ENCODE data around the gene G3BP2.
"Not testable (repeated sequence)": the region's sequence is repeated elsewhere in the genome, so short reads cannot be mapped to it uniquely, and the experiment has no call there.

Gene G3BP2

DNA sequence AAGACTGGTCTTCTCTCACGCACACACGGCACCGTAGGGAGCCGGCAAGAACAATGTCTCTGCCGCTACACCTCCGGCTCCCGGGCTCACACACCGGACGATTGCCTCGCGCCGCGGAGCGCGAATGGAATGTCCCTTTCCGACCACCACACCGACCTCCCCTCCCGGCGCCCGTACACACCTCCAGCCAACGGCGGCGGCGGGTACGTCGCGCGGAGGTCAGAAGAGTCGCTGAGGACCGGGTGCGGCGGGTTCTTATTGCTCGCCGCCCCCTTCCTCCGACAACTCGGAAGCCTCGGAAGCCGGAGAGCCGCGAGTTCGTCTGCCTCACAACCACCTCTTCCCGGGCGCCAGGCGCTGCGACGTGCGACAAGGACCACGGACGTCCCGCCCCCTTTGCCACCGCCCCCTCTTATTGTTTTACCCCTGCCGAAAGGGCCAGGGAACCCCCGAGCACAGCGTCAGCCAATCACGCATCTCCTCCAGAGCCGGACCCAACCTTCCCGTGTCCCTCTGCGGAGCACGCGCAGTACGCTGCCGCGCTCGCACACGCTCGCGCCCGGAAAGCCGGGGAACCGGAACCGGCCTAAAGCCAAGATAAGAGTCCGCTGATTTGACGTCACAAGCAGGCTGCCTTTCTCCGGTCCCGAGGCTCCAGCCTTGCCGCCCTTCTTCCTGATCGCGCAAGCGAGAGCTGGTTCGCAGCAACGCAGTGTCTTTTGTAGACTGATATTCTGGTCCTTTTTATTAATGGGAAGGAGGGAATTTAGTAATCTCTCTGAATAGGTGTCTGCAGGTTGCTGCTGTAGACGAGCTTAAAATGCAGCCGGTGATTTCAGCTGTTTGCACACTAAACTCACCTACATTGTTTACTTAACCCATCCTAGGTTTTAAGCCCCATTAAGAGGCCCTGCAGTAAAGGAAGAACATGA lies at the start of gene G3BP2:
Gene G3BP2, minus strand, starts transcription at position 385 of the 932 bp plus-strand sequence. CDS start 11,386 bp downstream, outside the sequence.
- TF ChIP-seq, protein P1, sequence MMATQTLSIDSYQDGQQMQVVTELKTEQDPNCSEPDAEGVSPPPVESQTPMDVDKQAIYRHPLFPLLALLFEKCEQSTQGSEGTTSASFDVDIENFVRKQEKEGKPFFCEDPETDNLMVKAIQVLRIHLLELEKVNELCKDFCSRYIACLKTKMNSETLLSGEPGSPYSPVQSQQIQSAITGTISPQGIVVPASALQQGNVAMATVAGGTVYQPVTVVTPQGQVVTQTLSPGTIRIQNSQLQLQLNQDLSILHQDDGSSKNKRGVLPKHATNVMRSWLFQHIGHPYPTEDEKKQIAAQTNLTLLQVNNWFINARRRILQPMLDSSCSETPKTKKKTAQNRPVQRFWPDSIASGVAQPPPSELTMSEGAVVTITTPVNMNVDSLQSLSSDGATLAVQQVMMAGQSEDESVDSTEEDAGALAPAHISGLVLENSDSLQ (IDR thresholded peaks at IDR 0.05) = no peak; the same call in 1 of the 2 replicates
- TF ChIP-seq SUZ12 (IDR thresholded peaks at IDR 0.05) (no peak), HDGF (IDR thresholded peaks at IDR 0.05; ENCODE audit: borderline replicate concordance) (no peak), FOXK2 (IDR thresholded peaks at IDR 0.05) (no peak), L3MBTL2 (conservative IDR thresholded peaks at IDR 0.05) (peak; percentile 92)
- ChIA-PET CTCF (interaction anchor here (0.6 kb wide), 1 partner anchor 9 kb away, joined by 3 read pairs; no protein-coding TSS in a partner anchor), POLR2A (interaction anchor here (1.6 to 4.8 kb wide), 3 partner anchors 12 to 55 kb away, joined by 3 to 29 read pairs (median 6); partner anchors contain the start of gene USO1)
- peak; percentile 92 for DNase-seq (ENCODE audit: extremely low spot score)

DNA sequence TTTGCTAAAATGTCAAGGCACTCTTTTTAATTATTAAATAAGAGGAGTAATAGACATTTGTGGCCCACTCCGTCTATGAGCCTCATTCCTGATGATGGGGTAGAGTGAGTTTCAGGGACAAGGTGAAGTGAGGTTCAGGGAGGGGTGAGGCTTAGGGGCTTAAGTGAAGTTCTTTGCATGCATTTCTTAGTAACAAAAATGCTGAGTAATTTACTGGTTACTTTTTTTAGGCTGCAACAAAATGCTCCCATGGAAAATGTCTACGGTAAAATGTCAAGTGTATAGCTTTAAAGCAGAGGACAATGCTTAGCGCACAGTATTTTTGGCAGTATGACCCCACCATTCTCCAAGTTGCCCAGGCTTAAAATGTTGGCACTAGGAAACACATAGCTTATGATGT lies 49.2 kb upstream of the G3BP2 start:
- POLR2A ChIA-PET = interaction anchor here (3.6 kb wide), 1 partner anchor 51 kb away, joined by 29 read pairs; the partner anchor contains the start of gene G3BP2
- no peak for DNase-seq (ENCODE audit: extremely low spot score)
- CTCF ChIA-PET = interaction anchor here (2.3 kb wide), 1 partner anchor 9 kb away, joined by 9 read pairs; no protein-coding TSS in a partner anchor

DNA sequence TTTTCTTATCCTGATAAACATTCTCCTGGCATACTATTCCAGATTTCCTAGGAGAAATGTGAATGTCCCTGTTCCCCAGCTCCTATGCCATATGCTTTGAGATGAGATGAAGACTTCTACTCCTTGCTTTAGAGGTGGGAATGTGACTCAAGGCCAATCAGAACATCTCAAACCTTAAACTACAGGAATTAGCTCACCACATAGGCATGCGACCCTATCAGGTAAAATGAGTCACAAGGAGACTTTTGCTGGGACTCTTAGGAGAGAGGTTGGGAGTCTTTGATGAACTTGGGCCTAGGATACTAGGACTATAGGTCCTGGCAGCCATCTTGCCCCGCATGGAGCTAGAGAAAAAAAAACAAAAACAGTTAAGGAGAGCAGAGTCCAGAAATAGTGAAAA lies 45.3 kb upstream of the G3BP2 start:
- POLR2A ChIA-PET = no interaction called here
- TF ChIP-seq FOXM1 (IDR thresholded peaks at IDR 0.05; ENCODE audit: borderline replicate concordance) (no peak), HDGF (IDR thresholded peaks at IDR 0.05; ENCODE audit: borderline replicate concordance) (no peak)
- DNase-seq (ENCODE audit: extremely low spot score) = no peak
- CTCF ChIA-PET = interaction anchor here (0.6 kb wide), 2 partner anchors 178 to 1765 kb away, joined by 3 to 4 read pairs; no protein-coding TSS in a partner anchor

More for the DNA sequence above, 49.2 kb upstream of the G3BP2 start:
- TF ChIP-seq SP1 (IDR thresholded peaks at IDR 0.05) (no peak), SUZ12 (IDR thresholded peaks at IDR 0.05) (no peak), FOXA1 (IDR thresholded peaks at IDR 0.05) (no peak)

DNA sequence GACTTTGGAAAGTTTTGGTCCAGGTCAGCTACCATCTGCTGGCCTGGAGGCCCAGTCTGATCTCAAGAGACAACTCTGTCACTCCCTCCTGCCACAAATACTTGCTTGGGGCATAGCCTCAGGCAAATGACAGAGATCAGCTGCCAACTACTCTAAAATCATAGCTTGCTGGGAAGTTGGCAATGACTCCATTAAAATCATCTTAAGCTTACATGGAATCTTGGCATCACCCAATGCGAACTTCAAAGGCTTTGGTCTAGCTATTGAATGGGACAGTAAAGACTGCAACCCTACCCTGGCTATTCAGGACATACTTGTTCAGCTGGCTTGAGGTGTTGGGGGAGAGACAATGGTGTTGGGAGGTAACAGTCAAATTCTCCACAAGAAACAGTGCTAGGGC lies 44.2 kb upstream of the G3BP2 start:
- ChIA-PET CTCF (no interaction called here), POLR2A (no interaction called here)
- TF ChIP-seq HDGF (IDR thresholded peaks at IDR 0.05; ENCODE audit: borderline replicate concordance) (no peak), ARNT (IDR thresholded peaks at IDR 0.05) (no peak), SP1 (IDR thresholded peaks at IDR 0.05) (no peak), TARDBP (IDR thresholded peaks at IDR 0.05) (no peak), FOXM1 (IDR thresholded peaks at IDR 0.05; ENCODE audit: borderline replicate concordance) (no peak)
- TF ChIP-seq, protein P1 (IDR thresholded peaks at IDR 0.05) = no peak
- no peak for DNase-seq (ENCODE audit: extremely low spot score)

DNA sequence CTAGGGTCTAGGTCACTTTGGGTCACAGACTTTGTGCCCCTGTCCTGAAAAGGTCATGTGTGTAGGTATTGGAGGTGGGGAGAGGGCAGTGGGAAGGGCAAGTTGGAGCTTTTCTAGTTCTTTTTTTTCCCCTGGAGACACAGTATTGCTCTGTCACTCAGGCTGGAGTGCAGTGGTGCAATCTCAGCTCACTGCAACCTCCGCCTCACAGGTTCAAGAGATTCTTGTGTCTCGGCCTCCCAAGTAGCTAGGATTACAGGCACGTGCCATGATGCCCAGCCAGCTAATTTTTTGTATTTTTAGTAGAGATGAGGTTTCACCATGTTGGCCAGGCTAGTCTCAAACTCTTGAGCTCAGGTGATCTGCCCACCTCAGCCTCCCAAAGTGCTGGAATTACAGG lies 42.8 kb upstream of the G3BP2 start:
- DNase-seq (ENCODE audit: extremely low spot score); CTCF ChIA-PET: not testable (repeated sequence)
- POLR2A ChIA-PET = interaction anchor here (2.1 kb wide), 1 partner anchor 8 kb away, joined by 13 read pairs; the partner anchor contains the start of gene USO1

DNA sequence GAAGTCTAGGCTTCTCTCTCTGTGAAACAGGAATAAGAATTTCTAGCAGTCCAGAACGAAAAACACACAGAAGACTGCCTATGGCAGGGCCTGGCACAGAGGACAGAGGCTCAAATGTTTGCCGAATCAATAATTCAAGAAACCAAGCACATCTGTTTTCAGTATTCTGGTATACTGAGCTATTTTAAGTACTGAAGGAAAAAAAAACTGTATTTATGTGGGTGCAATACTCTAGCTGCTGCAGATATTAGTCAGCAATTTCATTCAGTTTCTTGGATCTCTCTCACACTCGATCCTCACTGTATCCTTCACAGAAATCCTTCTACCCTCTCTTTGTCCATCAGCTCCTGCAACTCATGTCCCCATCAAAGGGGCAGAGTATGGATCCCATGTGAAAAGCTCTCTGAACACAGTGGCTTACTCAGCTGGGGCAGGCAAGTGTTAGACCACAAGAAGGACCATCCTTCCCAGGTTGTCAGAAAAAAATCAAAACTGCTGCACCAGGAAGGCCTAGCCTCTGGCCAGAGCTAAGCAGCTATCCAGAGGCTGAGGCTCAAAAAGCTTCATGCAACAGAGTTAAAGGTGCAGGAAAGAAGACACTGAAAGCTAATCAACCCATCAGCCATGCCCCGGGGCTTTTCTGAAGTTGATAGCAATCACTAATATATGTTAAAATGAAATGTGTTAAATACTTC lies 42.0 kb upstream of the G3BP2 start:
- POLR2A ChIA-PET = interaction anchor here (2.1 kb wide), 1 partner anchor 9 kb away, joined by 13 read pairs; the partner anchor contains the start of gene USO1
- no peak for TF ChIP-seq FOXA1 (IDR thresholded peaks at IDR 0.05)
- no peak for TF ChIP-seq SUZ12 (IDR thresholded peaks at IDR 0.05)
- no peak for TF ChIP-seq ELF4 (IDR thresholded peaks at IDR 0.05)
- TF ChIP-seq NFRKB (IDR thresholded peaks at IDR 0.05) = no peak
- no peak for TF ChIP-seq ARNT (IDR thresholded peaks at IDR 0.05)
- TF ChIP-seq, protein P1 (IDR thresholded peaks at IDR 0.05) = no peak
- no peak for TF ChIP-seq ZNF384 (IDR thresholded peaks at IDR 0.05)
- TF ChIP-seq TARDBP (IDR thresholded peaks at IDR 0.05) = no peak
- TF ChIP-seq LEF1 (IDR thresholded peaks at IDR 0.05; ENCODE audit: borderline replicate concordance) = no peak
- TF ChIP-seq FOXK2 (IDR thresholded peaks at IDR 0.05) = no peak
- no peak for TF ChIP-seq FOXM1 (IDR thresholded peaks at IDR 0.05; ENCODE audit: borderline replicate concordance)
- TF ChIP-seq BHLHE40 (IDR thresholded peaks at IDR 0.05; ENCODE audit: borderline replicate concordance) = no peak
- no peak for TF ChIP-seq L3MBTL2 (conservative IDR thresholded peaks at IDR 0.05)
- TF ChIP-seq HDGF (IDR thresholded peaks at IDR 0.05; ENCODE audit: borderline replicate concordance) = no peak
- no peak for TF ChIP-seq SP1 (IDR thresholded peaks at IDR 0.05)
- no peak for TF ChIP-seq CTBP1 (IDR thresholded peaks at IDR 0.05; ENCODE audit: borderline replicate concordance)
- CTCF ChIA-PET = interaction anchor here (0.5 kb wide), 1 partner anchor 11 kb away, joined by 3 read pairs; no protein-coding TSS in a partner anchor
- no peak for DNase-seq (ENCODE audit: extremely low spot score)
